ENCODE data around the gene CFAP119. TPM values are rescaled to one million over a fixed set of nuclear protein-coding genes. Genes with fewer than 3 reads are reported as not detected.

The CFAP119 gene
- total RNA-seq, 6 experiments from 2014 or later, result 4.3 to 7.6 (median 5.1) TPM

- no peak for TF ChIP-seq CTCF (IDR thresholded peaks at IDR 0.05)
- H3K4me1 Mint-ChIP-seq (ENCODE audit: low read depth), result peaks cover 27% of the 10 kb centered on the region
- peak overlapping the region; percentile 90 for H3K27ac Mint-ChIP-seq
- H3K36me3 Mint-ChIP-seq (ENCODE audit: low read depth), result peaks cover 26% of the 10 kb centered on the region
- H3K9me3 Mint-ChIP-seq, result no peaks in the 10 kb centered on the region
- H3K27me3 Mint-ChIP-seq (ENCODE audit: insufficient read depth), result peaks cover 10% of the 10 kb centered on the region
- DNase-seq, result peak; percentile 16
- peak overlapping the region; percentile 95 for H3K4me3 Mint-ChIP-seq
Observed at GRCh38 chr16:30761427-30761927, 385 bp downstream of the CFAP119 start.

GRCh38 chr16:30760577-30761426 is 1.1 kb downstream of the CFAP119 start:
- no peak for TF ChIP-seq CTCF (IDR thresholded peaks at IDR 0.05)
- Mint-ChIP-seq H3K27ac (peak overlapping the region; percentile 90), H3K27me3 (ENCODE audit: insufficient read depth) (peaks cover 10% of the 10 kb centered on the region), H3K9me3 (no peaks in the 10 kb centered on the region), H3K4me3 (peak overlapping the region; percentile 95), H3K4me1 (ENCODE audit: low read depth) (peaks cover 27% of the 10 kb centered on the region), H3K36me3 (ENCODE audit: low read depth) (peaks cover 25% of the 10 kb centered on the region)
- DNase-seq, result no peak

GRCh38 chr16:30760001-30760559 is 1.8 kb downstream of the CFAP119 start:
- peaks cover 27% of the 10 kb centered on the region for H3K4me1 Mint-ChIP-seq (ENCODE audit: low read depth)
- H3K27ac Mint-ChIP-seq, result no peak overlapping the region
- no peaks in the 10 kb centered on the region for H3K9me3 Mint-ChIP-seq
- peaks cover 10% of the 10 kb centered on the region for H3K27me3 Mint-ChIP-seq (ENCODE audit: insufficient read depth)
- no peak for TF ChIP-seq CTCF (IDR thresholded peaks at IDR 0.05)
- H3K36me3 Mint-ChIP-seq (ENCODE audit: low read depth), result peaks cover 19% of the 10 kb centered on the region
- DNase-seq, result no peak
- H3K4me3 Mint-ChIP-seq, result peak overlapping the region; percentile 95; the same call in 1 of the 2 replicates

- Mint-ChIP-seq H3K9me3 (no peaks in the 10 kb centered on the region), H3K4me3 (no peak overlapping the region), H3K27me3 (ENCODE audit: insufficient read depth) (peaks cover 10% of the 10 kb centered on the region), H3K4me1 (ENCODE audit: low read depth) (peaks cover 27% of the 10 kb centered on the region), H3K27ac (no peak overlapping the region), H3K36me3 (ENCODE audit: low read depth) (peaks cover 23% of the 10 kb centered on the region)
- DNase-seq, result no peak
- TF ChIP-seq CTCF (IDR thresholded peaks at IDR 0.05), result no peak
Observed at GRCh38 chr16:30758988-30759491, 2.8 kb downstream of the CFAP119 start.

- Mint-ChIP-seq H3K27ac (no peak overlapping the region), H3K36me3 (ENCODE audit: low read depth) (peaks cover 16% of the 10 kb centered on the region; the same call in 1 of the 2 replicates), H3K9me3 (no peaks in the 10 kb centered on the region), H3K4me3 (no peak overlapping the region), H3K27me3 (ENCODE audit: insufficient read depth) (peaks cover 10% of the 10 kb centered on the region), H3K4me1 (ENCODE audit: low read depth) (peaks cover 12% of the 10 kb centered on the region)
- TF ChIP-seq CTCF (IDR thresholded peaks at IDR 0.05), result no peak
- DNase-seq, result no peak
Observed at GRCh38 chr16:30757316-30757715, 4.5 kb downstream of the CFAP119 start.

Data from HFFc6 (cell line).